ENCODE results near the gene PRPF19.

The PRPF19 gene

GRCh38 chr11:60906132-60906972 lies at the start of gene PRPF19:
Gene PRPF19, minus strand, starts transcription at chr11:60906585. Its CDS starts 203 bp downstream, at chr11:60906382.
- DNase-seq: peak; percentile 99
- ATAC-seq (replicated peaks): peak; percentile 74 to 79
- peak within 1 kb of the TSS; percentile 97 for H3K27ac Mint-ChIP-seq
- H3K4me3 Mint-ChIP-seq: peak within 1 kb of the TSS; percentile 92 to 96
- H3K9me3 Mint-ChIP-seq: peaks cover 20 to 25% of the 10 kb centered on the region in 2 donors
- no peaks in the 10 kb centered on the region for H3K27me3 Mint-ChIP-seq
- peaks cover 37 to 39% of the 10 kb centered on the region in 2 donors for H3K36me3 Mint-ChIP-seq
- peaks cover 60 to 77% of the 10 kb centered on the region in 2 donors for H3K4me1 Mint-ChIP-seq

- Mint-ChIP-seq H3K36me3 (peaks cover 0 to 2% of the 10 kb centered on the region in 2 donors), H3K27me3 (no peaks in the 10 kb centered on the region), H3K4me1 (peaks cover 33 to 42% of the 10 kb centered on the region in 2 donors), H3K27ac (no peak overlapping the region), H3K9me3 (no peaks in the 10 kb centered on the region), H3K4me3 (no peak overlapping the region)
- DNase-seq (no peak), ATAC-seq (replicated peaks) (no peak)
Measured at GRCh38 chr11:60955571-60955970, 49.2 kb upstream of the PRPF19 start.

- no peaks in the 10 kb centered on the region for H3K9me3 Mint-ChIP-seq
- ATAC-seq (replicated peaks) (peak; percentile 30 to 38), DNase-seq (peak; percentile 59)
- peak overlapping the region; percentile 96 for H3K27ac Mint-ChIP-seq
- H3K4me3 Mint-ChIP-seq: peak overlapping the region; percentile 56 to 57
- H3K27me3 Mint-ChIP-seq: no peaks in the 10 kb centered on the region
- H3K36me3 Mint-ChIP-seq: peaks cover 2 to 4% of the 10 kb centered on the region in 2 donors
- peaks cover 30 to 48% of the 10 kb centered on the region in 2 donors for H3K4me1 Mint-ChIP-seq
Measured at GRCh38 chr11:60954421-60954820, 48.0 kb upstream of the PRPF19 start.

DNA sequence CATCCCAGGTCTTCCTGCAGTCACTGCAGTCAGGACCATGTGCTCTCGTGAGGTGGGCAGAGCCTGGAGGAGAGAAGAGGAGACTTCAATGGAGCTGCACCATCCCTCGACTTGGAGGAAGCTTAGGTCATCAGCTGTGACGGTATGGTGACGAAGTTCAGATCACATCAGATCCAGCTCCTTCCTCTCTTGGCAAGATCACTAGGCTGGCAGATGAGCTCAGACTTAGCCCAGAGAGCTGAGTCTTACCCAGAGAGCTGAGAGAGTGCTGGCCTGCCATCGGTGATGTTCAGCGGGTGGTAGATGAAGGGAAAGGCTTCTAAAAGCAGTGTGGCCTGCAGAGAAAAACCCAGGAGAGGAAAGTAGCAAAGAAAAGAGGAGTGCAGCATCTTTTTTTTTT lies 47.4 kb upstream of the PRPF19 start:
- Mint-ChIP-seq H3K4me3 (peak overlapping the region; percentile 28 to 67), H3K27me3 (no peaks in the 10 kb centered on the region), H3K27ac (peak overlapping the region; percentile 98), H3K9me3 (no peaks in the 10 kb centered on the region), H3K36me3 (peaks cover 6 to 9% of the 10 kb centered on the region in 2 donors), H3K4me1 (peaks cover 35 to 55% of the 10 kb centered on the region in 2 donors)
- ATAC-seq (replicated peaks) (peak in 1 of 2 donors; percentile 7), DNase-seq (no peak)

GRCh38 chr11:60952742-60953170 lies 46.4 kb upstream of the PRPF19 start:
- Mint-ChIP-seq H3K36me3 (peaks cover 10 to 15% of the 10 kb centered on the region in 2 donors), H3K4me1 (peaks cover 39 to 65% of the 10 kb centered on the region in 2 donors), H3K9me3 (no peaks in the 10 kb centered on the region), H3K4me3 (peak overlapping the region; percentile 94 to 98), H3K27me3 (no peaks in the 10 kb centered on the region), H3K27ac (peak overlapping the region; percentile 98)
- ATAC-seq (replicated peaks): no peak
- no peak for DNase-seq

DNA sequence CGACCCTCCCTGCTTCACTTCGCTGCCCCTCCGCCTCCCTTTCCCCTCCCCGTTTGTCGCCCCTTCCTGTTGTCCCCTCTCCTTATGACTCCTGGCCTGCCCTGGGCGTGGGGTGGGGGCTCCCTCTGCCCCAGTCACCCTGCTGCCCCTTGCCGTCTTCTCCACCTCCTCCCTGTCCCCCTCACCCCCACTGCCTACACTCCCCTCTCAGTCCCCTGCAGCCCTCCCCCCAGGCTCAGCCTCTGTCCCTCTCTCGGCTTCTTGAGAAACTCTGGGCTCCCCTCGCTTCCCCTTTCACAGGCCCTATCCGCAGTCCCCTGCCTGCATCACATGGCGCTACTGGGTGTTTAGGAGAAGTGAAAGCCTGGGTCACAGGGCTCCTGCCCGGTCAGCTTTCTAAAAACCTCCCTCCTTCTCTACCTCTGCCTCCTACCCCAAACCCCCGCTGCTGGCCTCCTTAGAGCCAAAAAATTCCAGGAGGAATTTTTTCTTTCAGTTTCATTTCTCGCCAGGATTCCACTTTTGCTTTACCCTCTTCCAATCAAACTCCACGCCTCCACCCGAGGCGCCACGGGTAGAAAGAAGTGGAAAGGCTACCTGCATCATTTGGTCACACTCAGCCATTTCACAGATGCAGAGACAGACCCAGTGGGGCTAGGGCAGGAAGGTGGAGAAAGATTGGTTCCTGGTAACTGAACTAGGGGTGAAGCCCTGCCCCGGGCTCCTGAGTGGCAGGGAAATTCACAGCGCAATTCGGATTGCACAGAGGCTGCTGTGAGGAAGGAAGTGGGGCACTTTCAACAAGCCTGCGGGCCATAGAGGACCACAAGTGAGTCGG lies 45.7 kb upstream of the PRPF19 start, which contains the start of gene SLC15A3:
TSS of gene SLC15A3 (minus strand) at position 273 of the 838 bp plus-strand sequence. CDS start 625 bp downstream, outside the sequence.
- no peaks in the 10 kb centered on the region for H3K27me3 Mint-ChIP-seq
- H3K4me1 Mint-ChIP-seq: peaks cover 38 to 71% of the 10 kb centered on the region in 2 donors

DNA sequence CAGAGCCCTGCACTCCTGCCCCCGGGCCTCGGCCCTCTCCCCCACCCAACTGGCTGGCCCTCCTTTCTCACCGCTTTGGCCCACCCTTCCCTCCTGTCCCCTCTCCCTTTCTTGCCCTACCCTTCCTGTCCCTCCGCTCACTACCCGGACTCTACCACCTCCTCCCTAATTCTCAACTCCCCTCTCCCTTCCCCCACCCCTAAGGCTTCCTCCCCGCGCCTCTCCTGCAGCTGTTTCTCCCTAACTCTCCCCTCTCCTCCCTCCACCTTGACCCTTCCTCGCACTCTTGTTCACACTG lies 45.2 kb upstream of the PRPF19 start:
- peak overlapping the region; percentile 98 for H3K27ac Mint-ChIP-seq
- peak overlapping the region; percentile 94 to 98 for H3K4me3 Mint-ChIP-seq
- H3K36me3 Mint-ChIP-seq: peaks cover 21 to 22% of the 10 kb centered on the region in 2 donors
- ATAC-seq (replicated peaks): peak; percentile 13 to 23
- H3K27me3 Mint-ChIP-seq: no peaks in the 10 kb centered on the region
- H3K4me1 Mint-ChIP-seq: peaks cover 41 to 77% of the 10 kb centered on the region in 2 donors
- no peak for DNase-seq
- H3K9me3 Mint-ChIP-seq: no peaks in the 10 kb centered on the region

More for the DNA sequence above, 45.7 kb upstream of the PRPF19 start, which contains the start of gene SLC15A3:
- H3K9me3 Mint-ChIP-seq: no peaks in the 10 kb centered on the region
- H3K36me3 Mint-ChIP-seq: peaks cover 15 to 17% of the 10 kb centered on the region in 2 donors
- DNase-seq (peak; percentile 89), ATAC-seq (replicated peaks) (peak; percentile 84 to 91)
- peak within 1 kb of the TSS; percentile 98 for H3K27ac Mint-ChIP-seq
- peak within 1 kb of the TSS; percentile 94 to 98 for H3K4me3 Mint-ChIP-seq

DNA sequence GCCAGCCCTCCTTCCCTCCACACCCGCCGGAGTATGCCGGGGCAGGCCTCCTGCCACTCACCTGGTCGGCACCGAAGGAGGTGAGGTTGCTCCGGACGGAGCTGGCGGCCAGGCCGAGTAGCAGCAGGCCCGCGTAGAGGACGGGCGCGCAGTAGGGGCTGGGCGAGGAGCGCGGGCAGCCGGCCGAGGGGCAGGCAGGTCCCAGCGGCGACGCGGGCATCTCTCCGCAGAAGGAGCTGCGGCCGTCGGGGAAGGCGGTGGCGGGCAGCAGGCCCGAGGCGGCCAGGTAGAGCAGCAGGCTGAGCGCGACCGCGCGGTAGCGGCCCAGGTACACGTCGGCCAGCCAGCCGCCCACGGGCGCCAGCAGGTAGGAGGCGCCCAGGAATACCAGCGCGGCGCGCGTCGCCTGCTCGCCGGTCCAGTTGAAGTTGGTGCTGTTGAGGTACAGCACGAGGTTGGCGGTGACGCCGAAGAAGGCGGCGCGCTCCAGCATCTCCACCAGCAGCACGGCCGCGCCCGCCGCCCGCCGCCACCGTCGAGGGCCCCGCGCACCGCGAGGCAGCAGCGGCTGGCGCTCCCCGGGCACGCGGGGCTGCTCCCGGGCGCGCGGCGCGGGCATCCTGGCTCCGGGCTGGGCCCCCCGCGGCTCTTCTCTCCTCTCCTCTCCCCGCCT lies 44.7 kb upstream of the PRPF19 start:
- H3K27me3 Mint-ChIP-seq: no peaks in the 10 kb centered on the region
- H3K4me3 Mint-ChIP-seq: peak overlapping the region; percentile 94 to 98
- ATAC-seq (replicated peaks) (peak; percentile 5 to 7), DNase-seq (no peak)
- no peaks in the 10 kb centered on the region for H3K9me3 Mint-ChIP-seq
- H3K4me1 Mint-ChIP-seq: peaks cover 45 to 82% of the 10 kb centered on the region in 2 donors
- H3K27ac Mint-ChIP-seq: peak overlapping the region; percentile 98
- H3K36me3 Mint-ChIP-seq: peaks cover 26 to 27% of the 10 kb centered on the region in 2 donors

DNA sequence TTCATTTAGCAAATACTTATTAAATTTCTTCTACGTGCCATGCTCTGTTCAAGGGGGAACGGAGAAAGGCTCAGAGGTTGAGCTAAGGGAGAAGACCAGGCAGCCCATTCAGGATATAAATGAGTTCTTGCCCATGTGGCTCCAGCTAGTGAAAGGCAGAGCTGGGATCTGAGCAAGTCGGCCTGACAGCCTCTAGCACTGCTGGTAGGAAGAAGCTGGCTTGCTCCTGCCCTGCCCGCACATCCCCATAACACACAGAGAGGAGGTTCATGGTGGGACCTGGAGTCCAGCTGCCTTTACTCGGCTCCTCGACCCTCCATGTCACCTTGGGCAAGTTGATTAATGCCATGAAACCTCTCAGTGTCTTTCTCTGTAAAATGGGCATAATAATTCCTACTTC lies 43.6 kb upstream of the PRPF19 start:
- Mint-ChIP-seq H3K4me1 (peaks cover 51 to 85% of the 10 kb centered on the region in 2 donors), H3K4me3 (peak overlapping the region; percentile 94 to 98), H3K27ac (peak overlapping the region; percentile 90), H3K36me3 (peaks cover 36 to 37% of the 10 kb centered on the region in 2 donors), H3K9me3 (no peaks in the 10 kb centered on the region), H3K27me3 (no peaks in the 10 kb centered on the region)
- DNase-seq (no peak), ATAC-seq (replicated peaks) (no peak)

DNA sequence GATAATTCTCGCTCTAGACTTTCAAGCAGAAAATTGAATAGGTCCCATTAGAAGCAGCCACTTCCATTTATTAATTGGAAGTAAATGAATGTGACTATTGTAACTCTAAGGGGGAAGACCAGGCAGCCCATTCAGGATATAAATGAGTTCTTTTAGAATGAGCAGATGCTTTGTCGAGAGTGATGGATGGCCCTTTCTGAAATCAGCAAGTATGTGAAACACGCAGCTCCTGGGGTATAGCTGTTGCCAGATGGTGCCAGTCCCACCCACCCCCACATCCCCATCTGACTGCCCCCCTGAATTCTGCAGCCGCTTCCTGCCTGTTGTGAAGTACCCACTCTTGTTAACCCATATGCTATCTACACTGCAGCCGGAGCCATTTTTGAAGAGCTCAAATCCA lies 41.9 kb upstream of the PRPF19 start:
- peaks cover 52% of the 10 kb centered on the region in 2 donors for H3K36me3 Mint-ChIP-seq
- DNase-seq: no peak
- no peak for ATAC-seq (replicated peaks)
- peak overlapping the region; percentile 48 for H3K27ac Mint-ChIP-seq
- H3K4me1 Mint-ChIP-seq: peaks cover 53 to 88% of the 10 kb centered on the region in 2 donors
- H3K4me3 Mint-ChIP-seq: peak overlapping the region; percentile 83 to 94
- no peaks in the 10 kb centered on the region for H3K27me3 Mint-ChIP-seq
- H3K9me3 Mint-ChIP-seq: no peaks in the 10 kb centered on the region

DNA sequence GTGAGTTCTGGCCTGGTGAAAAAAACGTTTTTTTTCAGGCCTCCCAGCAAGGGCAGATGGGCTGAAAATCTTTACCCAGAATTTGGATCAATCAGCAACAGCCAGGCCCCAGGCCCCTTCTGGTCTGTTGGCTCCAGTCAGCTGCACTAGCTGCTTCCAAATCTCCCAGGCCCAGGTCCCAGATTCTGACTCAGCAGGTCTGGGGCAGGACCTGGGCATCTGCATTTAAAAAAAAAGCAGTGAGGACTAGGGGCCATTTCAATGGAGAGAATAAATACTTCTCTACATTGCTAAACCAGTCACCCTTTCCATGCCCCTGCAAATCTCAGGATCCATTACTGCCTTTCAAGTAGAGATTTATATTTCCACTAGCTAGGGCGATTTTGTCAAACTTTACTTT lies 41.3 kb upstream of the PRPF19 start:
- ATAC-seq (replicated peaks) (no peak), DNase-seq (no peak)
- Mint-ChIP-seq H3K9me3 (no peaks in the 10 kb centered on the region), H3K4me1 (peaks cover 52 to 88% of the 10 kb centered on the region in 2 donors), H3K27me3 (no peaks in the 10 kb centered on the region), H3K4me3 (no peak overlapping the region), H3K27ac (peak overlapping the region; percentile 5), H3K36me3 (peaks cover 55 to 57% of the 10 kb centered on the region in 2 donors)

GRCh38 chr11:60946601-60947264 lies 40.3 kb upstream of the PRPF19 start:
- Mint-ChIP-seq H3K27ac (peak overlapping the region; percentile 86), H3K36me3 (peaks cover 63 to 65% of the 10 kb centered on the region in 2 donors), H3K27me3 (no peaks in the 10 kb centered on the region), H3K4me3 (no peak overlapping the region), H3K9me3 (no peaks in the 10 kb centered on the region), H3K4me1 (peaks cover 54 to 90% of the 10 kb centered on the region in 2 donors)
- no peak for ATAC-seq (replicated peaks)
- no peak for DNase-seq

DNA sequence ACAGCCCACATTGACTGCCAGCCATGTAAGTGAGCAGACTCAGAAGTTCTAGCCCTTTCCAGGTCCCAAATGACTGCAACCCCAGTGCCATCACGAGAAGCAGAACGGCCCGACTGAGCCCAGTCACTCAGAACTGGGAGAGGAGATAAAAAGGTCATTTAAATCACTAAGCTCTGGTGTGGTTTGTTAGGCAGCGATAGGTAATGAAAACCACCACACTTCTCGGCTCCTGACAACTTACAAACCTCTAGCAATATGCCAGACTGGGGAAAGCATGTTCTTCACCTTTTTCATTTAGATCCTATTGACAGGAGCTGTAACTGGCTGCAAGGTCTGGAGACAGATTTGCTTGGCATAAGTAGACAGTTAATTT lies 38.9 kb upstream of the PRPF19 start:
- Mint-ChIP-seq H3K27ac (peak overlapping the region; percentile 63), H3K4me3 (no peak overlapping the region), H3K9me3 (no peaks in the 10 kb centered on the region), H3K36me3 (peaks cover 73 to 77% of the 10 kb centered on the region in 2 donors), H3K27me3 (no peaks in the 10 kb centered on the region), H3K4me1 (peaks cover 55 to 95% of the 10 kb centered on the region in 2 donors)
- ATAC-seq (replicated peaks) (no peak), DNase-seq (no peak)
